HepG2 (cell line): ENCODE results near the gene PHF23. TPM values are rescaled to one million over a fixed set of nuclear protein-coding genes. Genes with fewer than 3 reads are reported as not detected.

Experiments
- ARID5B ChIP-seq: IDR thresholded peaks from 2 replicates; pipeline ENCODE4 v1.4.0; 2020; ENCODE audit warnings: mild to moderate bottlenecking, missing genetic modification reagents
- ELF3 ChIP-seq: IDR thresholded peaks from 2 replicates; pipeline ENCODE4 v1.6.1; 2016; ENCODE audit warnings: missing genetic modification reagents, missing compliant biosample characterization
- ETV6 ChIP-seq: sonication (generic); formaldehyde crosslinking; conservative IDR thresholded peaks from 2 replicates; pipeline ENCODE4 v1.4.0; 2020; ENCODE audit warnings: missing genetic modification reagents
- GMEB1 ChIP-seq: sonication (generic); formaldehyde crosslinking; IDR thresholded peaks from 2 replicates; pipeline ENCODE4 v1.5.1; 2020; ENCODE audit warnings: missing genetic modification reagents, mild to moderate bottlenecking, borderline replicate concordance
- NBN ChIP-seq: fragments of 450-650 bp; conservative IDR thresholded peaks from 2 replicates; pipeline ENCODE4 v1.6.1; 2017
- NFE2L1 ChIP-seq: sonication (generic); formaldehyde crosslinking; IDR thresholded peaks from 2 replicates; pipeline ENCODE4 v1.4.0; 2020; ENCODE audit warnings: missing genetic modification reagents, mild to moderate bottlenecking, borderline replicate concordance
- NFYC ChIP-seq: IDR thresholded peaks from 2 replicates; pipeline ENCODE4 v1.6.1; 2016; ENCODE audit warnings: missing genetic modification reagents, missing compliant biosample characterization
- PAXIP1 ChIP-seq: sonication (generic); formaldehyde crosslinking; conservative IDR thresholded peaks from 2 replicates; pipeline ENCODE4 v1.4.0; 2020; ENCODE audit warnings: mild to moderate bottlenecking, missing genetic modification reagents, moderate library complexity
- POGZ ChIP-seq: sonication (generic); formaldehyde crosslinking; IDR thresholded peaks from 2 replicates; pipeline ENCODE4 v1.4.0; 2020; ENCODE audit warnings: mild to moderate bottlenecking, missing genetic modification reagents
- RFXAP ChIP-seq: sonication (generic); formaldehyde crosslinking; IDR thresholded peaks from 2 replicates; pipeline ENCODE4 v1.4.0; 2020; ENCODE audit warnings: missing genetic modification reagents, borderline replicate concordance
- TBX2 ChIP-seq: sonication (generic); formaldehyde crosslinking; IDR thresholded peaks from 2 replicates; pipeline ENCODE4 v1.5.0; 2020; ENCODE audit warnings: missing genetic modification reagents, mild to moderate bottlenecking, borderline replicate concordance
- ZBTB44 ChIP-seq: sonication (generic); formaldehyde crosslinking; IDR thresholded peaks from 2 replicates; pipeline ENCODE4 v1.4.0; 2020; ENCODE audit warnings: missing genetic modification reagents
- ZNF280B ChIP-seq: sonication (generic); formaldehyde crosslinking; IDR thresholded peaks from 2 replicates; pipeline ENCODE4 v1.5.0; 2020; ENCODE audit warnings: missing genetic modification reagents, mild to moderate bottlenecking, borderline replicate concordance
- ZNF563 ChIP-seq: sonication (generic); formaldehyde crosslinking; IDR thresholded peaks from 2 replicates; pipeline ENCODE4 v1.8.0; 2022; ENCODE audit warnings: mild to moderate bottlenecking, moderate library complexity, missing genetic modification reagents
- ZNF740 ChIP-seq: sonication (generic); formaldehyde crosslinking; IDR thresholded peaks from 2 replicates; pipeline ENCODE4 v1.4.0; 2020; ENCODE audit warnings: missing genetic modification reagents
- polyA plus RNA-seq, 8 experiments: library from polyadenylated mRNA; depleted of rRNA in 3 of 8; stranded (reverse) in 7 of 8; unstranded in 1 of 8; fragments of >200 nt; fragmentation: Illumina TruSeq in 4 of 8; extraction: Trizol in 4 of 8; gene quantifications; 2 replicates each; pipeline versions ENCODE4 v1.2.1 to v1.2.3, GENCODE V29; 2011 to 2016; ENCODE audit warnings: low read depth in 4 of 8, missing spikeins in 1 of 8, mixed read lengths in 1 of 8; ENCODE audit not compliant: insufficient read depth in 1 of 8
- total RNA-seq, 5 experiments: library from RNA; depleted of rRNA; stranded (reverse); fragments of >200 nt; fragmentation: Illumina TruSeq; extraction: Trizol; gene quantifications; 2 replicates each; pipeline ENCODE4 v1.2.3, GENCODE V29; 2016; ENCODE audit warnings: low read depth in 1 of 5

PHF23 gene
- total and polyA plus RNA-seq, 2 of the 13 experiments (the other 11 are each of a cell fraction or from before 2014, with no cell fraction given), result 27.6 to 33.2 TPM

GRCh38 chr17:7242717-7243452 is 3.6 kb upstream of the PHF23 start (continued):
- peak; percentile 67; the same call in 1 of the 2 replicates for TF ChIP-seq ZNF280B (CRISPR knock-in tag)
- TF ChIP-seq GMEB1 (CRISPR knock-in tag), result peak; percentile 74
- peak; percentile 48 for TF ChIP-seq TBX2 (CRISPR knock-in tag)
- TF ChIP-seq ETV6 (CRISPR knock-in tag), result no peak
- peak; percentile 79; the same call in 1 of the 2 replicates for TF ChIP-seq ZBTB44 (CRISPR knock-in tag)
- TF ChIP-seq RFXAP (CRISPR knock-in tag), result 0 out of 2 replicates have a peak, but pooled peaks have one; percentile 45
- TF ChIP-seq NFE2L1 (CRISPR knock-in tag), result no peak
- no peak for TF ChIP-seq ZNF563
- peak; percentile 89 for TF ChIP-seq ELF3 (CRISPR knock-in tag)
- TF ChIP-seq POGZ, result peak; percentile 59; the same call in 1 of the 2 replicates
- TF ChIP-seq PAXIP1 (CRISPR knock-in tag), result peak; percentile 49; the same call in 1 of the 2 replicates
- TF ChIP-seq NBN, result no peak
- peak; percentile 41; the same call in 1 of the 2 replicates for TF ChIP-seq NFYC (CRISPR knock-in tag)
- peak; percentile 76 for TF ChIP-seq ARID5B (CRISPR knock-in tag)
- peak; percentile 95 for TF ChIP-seq ZNF740 (CRISPR knock-in tag)
